ENCODE data around the gene DKK3.

The DKK3 gene

DNA sequence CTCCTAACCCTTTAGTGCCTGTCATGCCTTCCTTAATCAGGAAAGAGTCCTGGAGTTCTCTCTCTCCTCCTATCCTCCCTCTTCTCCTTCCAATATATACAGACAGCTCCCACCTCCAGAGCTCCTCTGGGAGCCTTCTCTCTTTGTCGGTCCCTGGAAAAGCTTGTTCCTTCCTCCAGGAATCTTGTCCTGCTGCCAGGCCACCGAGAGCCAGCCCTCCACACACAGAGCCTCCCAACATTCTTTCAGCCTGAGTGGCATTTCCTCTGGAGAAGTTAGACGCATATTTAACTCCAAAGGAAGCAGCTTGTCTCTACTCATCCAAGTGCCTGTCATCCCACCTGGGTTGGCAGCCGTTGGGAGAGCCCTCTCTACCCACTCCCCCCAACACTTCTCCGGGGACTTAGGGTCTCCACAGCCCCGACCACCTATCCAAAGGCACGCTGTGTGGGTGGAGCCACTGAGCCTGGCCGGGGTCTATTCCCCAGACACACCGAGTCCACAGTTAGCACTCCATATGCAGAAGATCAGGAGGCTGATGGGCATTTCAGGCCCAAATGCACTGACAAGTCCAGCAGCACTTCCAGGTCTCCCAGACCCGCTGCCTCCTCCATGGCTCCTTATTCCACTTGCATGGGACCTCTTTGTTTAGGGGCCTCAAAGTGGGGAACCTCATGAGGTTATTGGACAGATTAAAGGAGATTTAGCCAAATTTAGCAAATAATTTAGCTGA lies 31.1 kb downstream of the DKK3 start:
- no peaks in the 10 kb centered on the region for H3K27me3 ChIP-seq (ENCODE audit: control insufficient read depth in 3 of 3, insufficient read depth in 3 of 3, low read depth in 1 of 3, low read length in 3 of 3)
- H2AK5ac ChIP-seq (ENCODE audit: low read depth, low read length): no peak overlapping the region
- H3K14ac ChIP-seq (ENCODE audit: low read length): no peak overlapping the region
- H2BK15ac ChIP-seq (ENCODE audit: low read length): no peak overlapping the region
- DNase-seq (ENCODE audit: low spot score): no peak
- no peak overlapping the region for H3K27ac ChIP-seq (replicated peaks; ENCODE audit: low read length)
- H3K79me1 ChIP-seq (ENCODE audit: low read depth, low read length): no peaks in the 10 kb centered on the region
- H3K9me3 ChIP-seq (replicated peaks in 1 of 2; ENCODE audit: control insufficient read depth in 2 of 2, insufficient read depth in 1 of 2, low read depth in 1 of 2, low read length in 2 of 2): peaks cover 2 to 5% of the 10 kb centered on the region in 2 donors
- peaks cover 31 to 32% of the 10 kb centered on the region in 2 donors for H3K4me1 ChIP-seq (ENCODE audit: control insufficient read depth in 2 of 2, insufficient read depth in 1 of 2, low read depth in 1 of 2, low read length in 2 of 2)
- no peak overlapping the region for H2AFZ ChIP-seq (ENCODE audit: low read length)
- no peak overlapping the region for H2BK120ac ChIP-seq (ENCODE audit: low read depth, low read length)
- H3K9ac ChIP-seq (ENCODE audit: low read depth, low read length, poor library complexity): no peak overlapping the region
- H4K8ac ChIP-seq (ENCODE audit: low read depth, low read length): no peak overlapping the region
- peaks cover 0 to 4% of the 10 kb centered on the region in 2 donors for H3K36me3 ChIP-seq (replicated peaks in 1 of 2; ENCODE audit: control insufficient read depth in 2 of 2, insufficient read depth in 2 of 2, low read length in 2 of 2)
- H3K23ac ChIP-seq (ENCODE audit: low read depth, low read length, poor library complexity): no peak overlapping the region
- H2BK5ac ChIP-seq (ENCODE audit: low read length): no peak overlapping the region
- H3K4me2 ChIP-seq (ENCODE audit: insufficient read depth, low read length, poor library complexity, severe bottlenecking): no peak overlapping the region
- H4K91ac ChIP-seq (ENCODE audit: low read depth, low read length, poor library complexity): no peak overlapping the region
- H3K4me3 ChIP-seq (ENCODE audit: low read length in 2 of 2): no peak overlapping the region
- WGBS, 2 donors (ENCODE audit: extremely low coverage in 2 of 2, insufficient read length in 2 of 2, insufficient replicate concordance in 1 of 2): no CpG with 5 or more reads among the region's 10 CpGs
- no peak overlapping the region for H3K4ac ChIP-seq (ENCODE audit: low read length)
- no peak overlapping the region for H3K18ac ChIP-seq (ENCODE audit: low read length)
- H2BK12ac ChIP-seq (ENCODE audit: low read length): no peak overlapping the region

DNA sequence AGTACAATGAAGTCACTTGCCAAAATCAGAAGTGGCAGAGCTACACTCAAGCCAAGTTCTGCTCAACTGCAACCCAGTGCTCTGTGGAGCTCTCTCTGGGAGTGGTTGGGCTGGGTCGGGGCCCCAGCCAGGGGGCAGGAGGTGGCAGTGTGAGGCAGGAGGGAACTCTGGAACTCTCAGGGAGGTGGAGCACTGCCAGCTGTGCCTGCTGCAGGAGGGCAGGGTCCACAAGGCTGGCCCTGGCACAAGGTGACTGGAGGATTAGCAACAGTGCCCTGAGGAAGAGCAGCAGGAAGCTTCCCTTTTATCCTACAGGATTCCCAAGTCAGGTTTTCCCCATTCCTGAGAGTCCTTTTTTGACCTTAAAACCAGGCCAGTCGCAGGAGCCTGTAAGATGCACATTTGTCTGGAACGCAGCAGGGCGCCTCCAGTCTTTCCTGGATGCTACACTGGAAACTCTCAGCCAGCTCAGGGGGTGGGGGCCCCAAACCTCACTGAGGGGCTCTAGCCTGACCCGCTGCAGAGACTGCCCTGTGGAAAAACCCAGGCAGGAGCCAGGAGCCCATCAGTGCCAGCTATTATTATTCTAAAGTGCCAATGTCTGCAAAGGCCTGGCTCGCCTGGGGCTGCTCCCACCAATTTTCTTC lies 31.8 kb downstream of the DKK3 start:
- peaks cover 0 to 4% of the 10 kb centered on the region in 2 donors for H3K36me3 ChIP-seq (replicated peaks in 1 of 2; ENCODE audit: control insufficient read depth in 2 of 2, insufficient read depth in 2 of 2, low read length in 2 of 2)
- no peak overlapping the region for H2BK12ac ChIP-seq (ENCODE audit: low read length)
- no peak overlapping the region for H3K9ac ChIP-seq (ENCODE audit: low read depth, low read length, poor library complexity)
- H2AFZ ChIP-seq (ENCODE audit: low read length): no peak overlapping the region
- no peak for DNase-seq (ENCODE audit: low spot score)
- H3K23ac ChIP-seq (ENCODE audit: low read depth, low read length, poor library complexity): no peak overlapping the region
- H3K27me3 ChIP-seq (ENCODE audit: control insufficient read depth in 3 of 3, insufficient read depth in 3 of 3, low read depth in 1 of 3, low read length in 3 of 3): no peaks in the 10 kb centered on the region
- H4K8ac ChIP-seq (ENCODE audit: low read depth, low read length): no peak overlapping the region
- H2BK120ac ChIP-seq (ENCODE audit: low read depth, low read length): no peak overlapping the region
- H3K18ac ChIP-seq (ENCODE audit: low read length): peak overlapping the region; percentile 32
- H3K9me3 ChIP-seq (replicated peaks in 1 of 2; ENCODE audit: control insufficient read depth in 2 of 2, insufficient read depth in 1 of 2, low read depth in 1 of 2, low read length in 2 of 2): peaks cover 2 to 5% of the 10 kb centered on the region in 2 donors
- H3K4ac ChIP-seq (ENCODE audit: low read length): no peak overlapping the region
- no peak overlapping the region for H3K27ac ChIP-seq (replicated peaks; ENCODE audit: low read length)
- H4K91ac ChIP-seq (ENCODE audit: low read depth, low read length, poor library complexity): no peak overlapping the region
- H2BK5ac ChIP-seq (ENCODE audit: low read length): no peak overlapping the region
- no peak overlapping the region for H3K4me3 ChIP-seq (ENCODE audit: low read length in 2 of 2)
- H3K79me1 ChIP-seq (ENCODE audit: low read depth, low read length): no peaks in the 10 kb centered on the region
- H3K4me2 ChIP-seq (ENCODE audit: insufficient read depth, low read length, poor library complexity, severe bottlenecking): no peak overlapping the region
- no peak overlapping the region for H3K14ac ChIP-seq (ENCODE audit: low read length)
- no CpG with 5 or more reads among the region's 6 CpGs for WGBS, 2 donors (ENCODE audit: extremely low coverage in 2 of 2, insufficient read length in 2 of 2, insufficient replicate concordance in 1 of 2)
- no peak overlapping the region for H2BK15ac ChIP-seq (ENCODE audit: low read length)
- no peak overlapping the region for H2AK5ac ChIP-seq (ENCODE audit: low read depth, low read length)
- H3K4me1 ChIP-seq (ENCODE audit: control insufficient read depth in 2 of 2, insufficient read depth in 1 of 2, low read depth in 1 of 2, low read length in 2 of 2): peaks cover 38 to 39% of the 10 kb centered on the region in 2 donors

DNA sequence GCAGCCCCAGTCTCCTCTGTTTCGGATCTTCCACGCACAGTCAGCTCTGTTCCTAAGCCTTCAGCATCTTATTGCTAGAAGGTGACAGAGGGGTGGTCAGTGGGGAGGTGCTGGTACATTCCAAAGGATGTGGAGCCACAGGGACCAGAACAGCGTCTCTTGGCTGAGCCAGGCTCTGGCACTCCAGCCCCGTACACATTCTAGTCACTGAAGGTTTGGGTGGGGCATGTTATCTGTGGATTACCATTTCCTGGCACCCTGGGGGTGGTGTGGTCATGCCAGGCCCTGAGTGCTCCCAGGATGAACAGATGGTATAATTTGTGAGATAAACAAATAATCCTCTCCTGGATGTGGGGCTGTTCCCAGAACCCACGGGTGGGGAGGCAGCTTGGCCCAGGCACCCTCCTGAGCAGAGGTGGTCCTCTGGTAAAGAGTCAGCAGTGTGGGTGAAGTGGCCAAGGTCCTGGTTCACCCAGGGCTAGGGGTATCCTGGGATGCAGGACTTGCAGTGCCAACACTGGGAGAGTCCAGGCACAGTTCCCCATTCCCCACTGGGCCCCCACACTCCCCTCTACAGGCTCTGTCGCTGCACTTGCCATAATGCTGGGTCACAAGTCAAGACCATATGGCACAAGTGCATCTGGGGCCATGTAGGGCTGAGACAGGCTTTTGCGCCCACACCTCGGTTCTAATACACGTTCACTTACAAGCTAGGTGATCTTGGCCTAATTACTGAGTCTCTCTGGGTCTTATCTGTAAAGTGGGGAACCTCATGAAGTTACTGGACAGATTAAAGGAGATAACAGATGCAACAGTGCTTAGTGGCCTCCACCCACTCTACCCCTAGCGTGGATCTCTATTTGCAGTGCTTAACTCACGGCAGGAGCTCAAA lies 33.0 kb downstream of the DKK3 start:
- no peak overlapping the region for H2AK5ac ChIP-seq (ENCODE audit: low read depth, low read length)
- peak overlapping the region; percentile 46 for H3K18ac ChIP-seq (ENCODE audit: low read length)
- H3K23ac ChIP-seq (ENCODE audit: low read depth, low read length, poor library complexity): no peak overlapping the region
- no peak overlapping the region for H4K8ac ChIP-seq (ENCODE audit: low read depth, low read length)
- H2BK120ac ChIP-seq (ENCODE audit: low read depth, low read length): no peak overlapping the region
- no peak overlapping the region for H3K27ac ChIP-seq (replicated peaks; ENCODE audit: low read length)
- H3K4ac ChIP-seq (ENCODE audit: low read length): no peak overlapping the region
- H2AFZ ChIP-seq (ENCODE audit: low read length): no peak overlapping the region
- no peaks in the 10 kb centered on the region for H3K27me3 ChIP-seq (ENCODE audit: control insufficient read depth in 3 of 3, insufficient read depth in 3 of 3, low read depth in 1 of 3, low read length in 3 of 3)
- no peaks in the 10 kb centered on the region for H3K79me1 ChIP-seq (ENCODE audit: low read depth, low read length)
- no peak for DNase-seq (ENCODE audit: low spot score)
- peaks cover 40 to 51% of the 10 kb centered on the region in 2 donors for H3K4me1 ChIP-seq (ENCODE audit: control insufficient read depth in 2 of 2, insufficient read depth in 1 of 2, low read depth in 1 of 2, low read length in 2 of 2)
- no peak overlapping the region for H2BK12ac ChIP-seq (ENCODE audit: low read length)
- H3K4me2 ChIP-seq (ENCODE audit: insufficient read depth, low read length, poor library complexity, severe bottlenecking): no peak overlapping the region
- H3K4me3 ChIP-seq (ENCODE audit: low read length in 2 of 2): no peak overlapping the region
- H2BK5ac ChIP-seq (ENCODE audit: low read length): no peak overlapping the region
- H2BK15ac ChIP-seq (ENCODE audit: low read length): no peak overlapping the region
- peaks cover 0 to 2% of the 10 kb centered on the region in 2 donors for H3K9me3 ChIP-seq (replicated peaks in 1 of 2; ENCODE audit: control insufficient read depth in 2 of 2, insufficient read depth in 1 of 2, low read depth in 1 of 2, low read length in 2 of 2)
- no peak overlapping the region for H3K14ac ChIP-seq (ENCODE audit: low read length)
- peaks cover 0 to 4% of the 10 kb centered on the region in 2 donors for H3K36me3 ChIP-seq (replicated peaks in 1 of 2; ENCODE audit: control insufficient read depth in 2 of 2, insufficient read depth in 2 of 2, low read length in 2 of 2)
- H3K9ac ChIP-seq (ENCODE audit: low read depth, low read length, poor library complexity): peak overlapping the region; percentile 24
- no CpG with 5 or more reads among the region's 11 CpGs for WGBS, 2 donors (ENCODE audit: extremely low coverage in 2 of 2, insufficient read length in 2 of 2, insufficient replicate concordance in 1 of 2)
- no peak overlapping the region for H4K91ac ChIP-seq (ENCODE audit: low read depth, low read length, poor library complexity)
